Esophagus (tissue), 2 donors: Measurements from ENCODE around the gene BAG3. TPM values are rescaled to one million over a fixed set of nuclear protein-coding genes. Genes with fewer than 3 reads are reported as not detected.
"Not testable (repeated sequence)": the region's sequence is repeated elsewhere in the genome, so short reads cannot be mapped to it uniquely, and the experiment has no call there.

Source experiments
- H3K27ac ChIP-seq, 2 donors: one replicate each; pipeline ENCODE4 v1.5.1; 2013; ENCODE audit warnings: low read depth in 2 of 2, mild to moderate bottlenecking in 2 of 2, inconsistent platforms in 1 of 2, low read length in 1 of 2, moderate library complexity in 1 of 2
- H3K27me3 ChIP-seq, 2 donors: one replicate each; pipeline ENCODE4 v1.6.1; 2013; ENCODE audit warnings: low read length in 2 of 2, control low read depth in 1 of 2, mild to moderate bottlenecking in 1 of 2; ENCODE audit not compliant: insufficient read depth in 2 of 2, control insufficient read depth in 1 of 2
- H3K36me3 ChIP-seq, 2 donors: one replicate each; pipeline ENCODE4 v1.6.1; 2013; ENCODE audit warnings: low read length in 1 of 2; ENCODE audit not compliant: control insufficient read depth in 2 of 2, insufficient read depth in 2 of 2
- H3K4me1 ChIP-seq, 2 donors: one replicate each; pipeline ENCODE4 v1.6.1; 2013; ENCODE audit warnings: low read length in 1 of 2; ENCODE audit not compliant: control insufficient read depth in 2 of 2, insufficient read depth in 2 of 2
- H3K4me3 ChIP-seq, 2 donors: one replicate each; pipeline ENCODE4 v1.5.1; 2013; ENCODE audit warnings: low read length in 2 of 2, mild to moderate bottlenecking in 2 of 2, low read depth in 1 of 2, moderate library complexity in 1 of 2
- H3K9me3 ChIP-seq, 2 donors: one replicate each; pipeline ENCODE4 v1.6.1; 2013; ENCODE audit warnings: mild to moderate bottlenecking in 2 of 2, low read depth in 1 of 2, low read length in 1 of 2, moderate library complexity in 1 of 2; ENCODE audit not compliant: control insufficient read depth in 2 of 2, insufficient read depth in 1 of 2
- WGBS, 2 donors: extraction: QIAGEN DNeasy Blood & Tissue Kit; methylation state at CpG; one replicate each; pipeline ENCODE4 v1.1.7; 2013; 5-methylcytosine and 5-hydroxymethylcytosine counted together
- polyA plus RNA-seq, 2 donors: library from polyadenylated mRNA; stranded (reverse); fragments of 200-250 nt; gene quantifications; one replicate each; pipeline ENCODE4 v1.2.3, GENCODE V29; 2013
- donor health status: healthy with polysubstance abuse.
- donor health status: Bipolar disorder and iron deficiency.

BAG3 gene
- polyA plus RNA-seq, 2 donors = 39.4 to 57.2 TPM

DNA sequence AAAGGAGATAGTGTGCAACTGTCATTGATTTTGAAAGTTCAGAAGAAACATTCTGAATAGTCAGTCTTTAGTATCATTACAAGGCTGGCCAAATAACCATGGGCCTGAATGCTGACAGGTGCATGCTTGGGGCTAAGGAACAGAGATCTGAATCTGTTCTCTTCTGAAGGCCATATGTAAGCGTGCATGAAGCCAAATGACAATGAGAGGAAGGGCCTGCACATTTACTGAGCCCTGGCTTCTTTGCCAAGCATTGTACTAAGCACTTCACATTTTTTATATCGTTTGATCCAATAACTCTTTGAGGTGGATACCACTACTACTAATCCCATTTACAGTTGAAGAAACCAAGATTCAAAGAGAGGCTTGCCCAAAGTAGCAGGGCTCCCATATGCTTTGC lies 32.0 kb upstream of the BAG3 start:
- Histone ChIP-seq H3K36me3 (no peaks in the 10 kb centered on the region), H3K27me3 (no peaks in the 10 kb centered on the region), H3K4me3 (no peak overlapping the region), H3K4me1 (no peaks in the 10 kb centered on the region), H3K27ac (no peak overlapping the region), H3K9me3 (no peaks in the 10 kb centered on the region)
- WGBS, 2 donors = 59 to 65% methylated on average over 2 of the region's 2 CpGs

DNA sequence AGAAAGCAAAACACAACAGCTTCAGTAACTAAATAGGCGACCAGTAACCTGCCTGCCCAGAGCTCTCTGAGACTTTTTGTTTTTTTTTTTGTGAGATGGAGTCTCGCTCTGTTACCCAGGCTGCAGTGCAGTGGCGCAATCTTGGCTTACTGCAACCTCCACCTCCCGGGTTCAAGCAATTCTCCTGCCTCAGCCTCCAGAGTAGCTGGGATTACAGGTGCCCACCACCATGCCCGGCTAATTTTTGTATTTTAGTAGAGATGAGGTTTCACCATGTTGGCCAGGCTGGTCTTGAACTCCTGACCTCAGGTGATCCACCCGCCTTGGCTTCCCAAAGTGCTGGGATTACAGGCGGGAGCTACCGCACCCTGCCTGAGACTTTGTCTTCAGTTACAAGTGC lies 31.4 kb upstream of the BAG3 start:
- 91 to 92% methylated on average over 8 of the region's 8 CpGs for WGBS, 2 donors
- H3K36me3 ChIP-seq, H3K27me3 ChIP-seq, H3K27ac ChIP-seq, H3K4me1 ChIP-seq, H3K4me3 ChIP-seq, H3K9me3 ChIP-seq: not testable (repeated sequence)

DNA sequence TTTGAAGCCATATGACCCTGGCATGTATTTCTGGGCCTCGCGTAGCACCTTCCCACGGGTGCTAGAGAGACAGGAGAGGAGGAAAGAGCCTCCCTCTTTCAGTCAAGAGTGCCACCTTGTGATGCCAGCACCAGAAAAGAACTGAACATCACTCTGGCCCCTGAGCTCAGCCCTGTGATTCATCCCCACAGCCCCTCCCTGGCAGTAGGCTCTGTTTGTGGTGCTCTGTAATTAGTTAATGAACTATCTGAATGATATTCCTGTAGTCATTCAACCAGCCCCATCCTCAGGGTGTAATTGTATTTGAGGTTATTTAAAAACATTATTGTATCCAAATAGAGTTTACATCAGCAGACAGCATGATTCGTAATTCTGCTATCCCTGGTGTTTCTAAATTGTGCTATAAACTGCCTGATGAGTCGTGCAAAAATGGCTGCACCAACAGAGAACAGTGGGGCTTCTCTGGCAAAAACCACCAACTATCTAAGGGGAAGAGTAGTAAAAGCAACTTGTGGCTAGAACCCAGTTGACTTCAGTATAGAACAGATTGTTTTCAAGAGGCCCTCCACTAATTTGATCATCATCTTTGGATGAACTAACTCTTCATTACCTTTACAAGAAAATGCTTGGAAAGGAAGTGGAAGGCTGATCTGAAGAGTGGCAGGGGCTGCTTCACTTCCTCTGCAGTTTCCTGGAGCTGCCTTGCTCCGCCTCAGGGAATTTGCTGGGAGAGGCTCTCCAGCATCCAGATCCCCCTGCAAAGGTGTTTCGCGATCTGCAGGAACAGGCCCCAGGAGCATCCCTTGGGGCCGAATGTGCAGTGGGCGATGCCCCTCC lies 30.7 kb upstream of the BAG3 start:
- no peak overlapping the region for H3K27ac ChIP-seq
- WGBS, 2 donors = 75 to 78% methylated on average over 10 of the region's 10 CpGs
- no peak overlapping the region for H3K4me3 ChIP-seq
- H3K27me3 ChIP-seq = no peaks in the 10 kb centered on the region
- no peaks in the 10 kb centered on the region for H3K9me3 ChIP-seq
- no peaks in the 10 kb centered on the region for H3K36me3 ChIP-seq
- no peaks in the 10 kb centered on the region for H3K4me1 ChIP-seq

DNA sequence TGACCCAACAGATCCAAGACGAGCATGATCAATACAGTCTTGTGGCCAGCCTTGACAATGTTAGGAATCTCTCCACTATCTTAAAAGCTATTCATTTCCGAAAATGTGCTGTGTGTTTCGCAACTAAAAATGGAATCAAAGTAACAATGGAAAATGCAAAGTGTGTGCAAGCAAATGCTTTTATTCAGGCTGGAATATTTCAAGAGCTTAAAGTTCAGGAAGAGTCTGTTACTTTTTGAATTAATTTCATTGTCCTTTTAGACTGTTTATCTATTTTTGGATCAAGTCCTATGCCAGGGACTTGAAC lies 30.1 kb upstream of the BAG3 start:
- H3K36me3 ChIP-seq = no peaks in the 10 kb centered on the region
- H3K9me3 ChIP-seq = no peaks in the 10 kb centered on the region
- no peak overlapping the region for H3K27ac ChIP-seq
- 67 to 75% methylated on average over 3 of the region's 3 CpGs for WGBS, 2 donors
- no peaks in the 10 kb centered on the region for H3K4me1 ChIP-seq
- no peak overlapping the region for H3K4me3 ChIP-seq
- no peaks in the 10 kb centered on the region for H3K27me3 ChIP-seq

DNA sequence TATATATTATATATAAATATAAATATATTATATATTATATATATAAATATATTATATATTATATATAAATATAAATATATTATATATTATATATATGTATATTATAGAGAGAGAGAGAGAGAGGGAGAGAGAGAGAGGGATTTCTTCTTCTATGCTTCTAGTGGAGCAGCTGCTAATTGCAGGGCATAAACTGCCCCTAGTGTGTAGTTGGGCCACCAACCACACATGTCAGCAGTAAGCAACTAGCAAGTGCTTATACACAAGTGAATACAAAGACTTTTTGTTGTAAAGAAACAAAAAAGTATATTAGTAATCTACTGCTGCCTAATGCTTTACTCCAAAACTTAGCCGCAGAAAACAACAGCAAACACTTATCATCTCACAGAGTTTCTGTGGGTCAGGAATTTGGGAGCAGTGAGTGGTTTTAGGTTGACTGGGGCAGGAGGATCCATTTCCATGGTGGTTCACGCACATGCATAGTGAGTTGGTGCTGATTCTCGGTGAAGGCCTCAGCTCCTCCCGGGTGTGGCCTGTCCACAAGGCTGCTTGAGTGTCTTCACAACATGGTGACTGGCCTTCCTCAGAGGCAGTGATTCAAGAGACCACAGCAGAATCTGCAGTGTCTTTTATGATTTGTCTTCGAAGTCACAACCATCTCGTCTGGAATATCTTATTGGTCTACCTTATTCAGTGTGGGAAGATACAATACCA lies 25.5 kb upstream of the BAG3 start:
- 97 to 99% methylated on average over 6 of the region's 6 CpGs for WGBS, 2 donors

DNA sequence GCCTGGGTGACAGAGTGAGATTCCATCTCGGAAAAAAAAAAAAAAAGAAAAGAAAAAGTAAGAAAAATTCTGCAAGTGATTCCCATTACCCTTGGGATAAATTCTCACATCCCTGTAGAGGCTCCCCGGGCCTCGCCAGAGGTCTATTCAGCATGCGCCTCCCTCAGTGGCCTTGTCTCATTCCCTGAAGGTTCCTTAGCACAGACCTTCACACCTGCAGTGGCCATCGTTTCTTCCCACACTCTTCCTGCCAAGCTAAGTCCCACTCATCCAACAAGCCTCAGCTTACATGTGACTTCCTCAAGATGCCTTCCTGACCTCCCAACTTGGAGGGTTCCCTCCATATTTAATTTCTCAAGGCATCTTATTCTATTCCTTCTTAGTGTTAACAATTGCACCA lies 20.9 kb upstream of the BAG3 start:
- no peaks in the 10 kb centered on the region for H3K27me3 ChIP-seq
- no peak overlapping the region for H3K4me3 ChIP-seq
- no peaks in the 10 kb centered on the region for H3K4me1 ChIP-seq
- H3K36me3 ChIP-seq = no peaks in the 10 kb centered on the region
- no peaks in the 10 kb centered on the region for H3K9me3 ChIP-seq
- H3K27ac ChIP-seq = no peak overlapping the region
- 78 to 90% methylated on average over 5 of the region's 5 CpGs for WGBS, 2 donors

More for the DNA sequence above, 25.5 kb upstream of the BAG3 start:
- no peak overlapping the region for H3K27ac ChIP-seq
- H3K4me3 ChIP-seq = no peak overlapping the region
- H3K4me1 ChIP-seq = no peaks in the 10 kb centered on the region
- H3K9me3 ChIP-seq = no peaks in the 10 kb centered on the region
- no peaks in the 10 kb centered on the region for H3K27me3 ChIP-seq
- H3K36me3 ChIP-seq = no peaks in the 10 kb centered on the region

DNA sequence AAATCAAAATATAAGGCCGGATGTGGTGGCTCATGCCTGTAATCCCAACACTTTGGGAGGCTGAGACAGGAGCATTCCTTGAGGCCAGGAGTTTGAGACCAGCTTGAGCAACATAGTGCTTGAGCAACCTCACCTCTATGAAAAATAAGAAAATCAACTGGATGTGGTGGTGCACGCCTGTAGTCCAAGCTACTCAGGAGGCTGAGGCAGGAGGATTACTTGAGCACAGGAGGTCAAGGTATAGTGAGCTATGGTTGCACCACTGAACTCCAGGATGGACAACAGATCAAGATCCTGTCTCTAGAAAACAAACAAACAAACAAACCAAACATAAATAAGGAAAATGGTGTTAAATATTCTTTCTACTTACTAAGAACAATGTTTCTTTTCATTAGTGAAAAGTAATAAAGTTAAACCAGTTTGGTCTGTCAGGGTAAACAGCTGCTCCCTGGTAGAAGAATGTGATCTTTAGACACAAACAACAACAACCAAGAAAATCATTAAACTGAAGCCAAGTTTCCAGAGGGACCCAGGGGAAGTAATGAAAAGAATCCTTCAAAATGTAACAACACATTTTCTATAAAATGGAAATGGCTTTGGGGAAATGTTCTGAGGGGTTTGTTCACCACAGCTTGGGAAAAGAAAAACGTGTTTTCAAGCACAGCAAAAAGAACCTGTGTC lies 17.5 kb upstream of the BAG3 start:
- no peak overlapping the region for H3K4me3 ChIP-seq
- H3K9me3 ChIP-seq = no peaks in the 10 kb centered on the region
- H3K27ac ChIP-seq = no peak overlapping the region
- H3K4me1 ChIP-seq = no peaks in the 10 kb centered on the region
- 73 to 85% methylated on average over 3 of the region's 3 CpGs for WGBS, 2 donors
- no peaks in the 10 kb centered on the region for H3K27me3 ChIP-seq
- no peaks in the 10 kb centered on the region for H3K36me3 ChIP-seq

DNA sequence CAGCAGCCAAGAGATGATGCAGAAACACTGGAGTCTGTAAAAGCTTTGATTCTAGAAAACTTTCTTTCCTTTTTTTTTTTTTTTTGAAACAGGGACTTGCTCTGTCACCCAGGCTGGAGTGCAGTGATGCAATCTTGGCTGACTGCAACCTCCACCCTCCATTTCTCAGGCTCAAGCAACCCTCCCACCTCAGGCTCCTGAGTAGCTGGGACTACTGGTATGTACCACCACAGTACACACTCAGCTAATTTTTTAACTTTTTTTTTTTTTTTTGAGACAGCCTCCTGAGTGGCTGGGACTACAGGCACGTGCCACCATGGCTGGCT lies 17.0 kb upstream of the BAG3 start:
- Histone ChIP-seq H3K27me3 (no peaks in the 10 kb centered on the region), H3K9me3 (no peaks in the 10 kb centered on the region), H3K27ac (no peak overlapping the region), H3K4me1 (no peaks in the 10 kb centered on the region), H3K4me3 (no peak overlapping the region), H3K36me3 (no peaks in the 10 kb centered on the region)
- WGBS, 2 donors = 68 to 83% methylated on average over 1 of the region's 1 CpG

DNA sequence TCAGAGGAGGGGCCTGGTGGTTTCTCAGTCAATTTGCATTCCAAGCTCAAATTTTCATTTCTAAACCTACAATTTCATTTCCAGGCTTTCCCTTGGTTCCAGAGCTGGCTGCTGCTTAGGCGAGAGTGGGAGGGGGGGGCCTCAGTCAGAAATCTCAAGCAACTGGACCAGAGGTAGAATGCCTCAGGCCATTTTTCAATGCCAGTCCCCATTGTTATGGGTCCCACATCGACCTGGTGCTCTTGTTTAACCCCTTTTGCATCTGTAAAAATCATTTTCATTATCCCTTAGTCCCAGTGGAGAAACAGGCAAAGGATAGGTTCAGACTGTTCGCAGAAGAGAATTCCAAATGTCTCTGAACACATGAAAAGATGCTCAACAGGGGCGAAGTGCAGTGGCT lies 13.5 kb upstream of the BAG3 start:
- WGBS, 2 donors = 73 to 74% methylated on average over 4 of the region's 4 CpGs
- H3K4me1 ChIP-seq = peaks cover 0 to 2% of the 10 kb centered on the region in 2 donors
- H3K4me3 ChIP-seq = no peak overlapping the region

More for the DNA sequence above, 13.5 kb upstream of the BAG3 start:
- no peak overlapping the region for H3K27ac ChIP-seq
- H3K36me3 ChIP-seq = no peaks in the 10 kb centered on the region
- no peaks in the 10 kb centered on the region for H3K27me3 ChIP-seq
- H3K9me3 ChIP-seq = no peaks in the 10 kb centered on the region
